Activated CD8-positive, alpha-beta memory T cell treated with anti-CD3 and anti-CD28 coated beads, Interleukin-2, amount 10 ng/mL, durations not matched to agents 7 days and 5 days (primary cell): ENCODE data around the gene KDM2A. TPM values are rescaled to one million over a fixed set of nuclear protein-coding genes. Genes with fewer than 3 reads are reported as not detected.
"Not testable (repeated sequence)": the region's sequence is repeated elsewhere in the genome, so short reads cannot be mapped to it uniquely, and the experiment has no call there.

Source experiments
- ATAC-seq: fragments of 150-1000 bp; cut with Tn5 transposase; one replicate; pipeline ENCODE4 v1.10.0; 2021; ENCODE audit warnings: moderate library complexity
- CTCF ChIA-PET: fragments of 350-600 bp; sonication (Branson Sonifier 250); formaldehyde crosslinking; loops from one replicate; lab custom pipeline; 2021; ENCODE audit warnings: antibody characterized with exemption; lab: Charles Lee
- DNase-seq: peaks from one replicate; pipeline ENCODE4 v3.0.0-alpha.2; 2020
- H3K27ac Mint-ChIP-seq: one replicate; pipeline ENCODE4 v1.8.0; 2021; ENCODE audit warnings: mild to moderate bottlenecking, mixed read lengths
- H3K27me3 Mint-ChIP-seq: one replicate; pipeline ENCODE4 v1.8.0; 2021; ENCODE audit warnings: mixed read lengths
- H3K36me3 Mint-ChIP-seq: one replicate; pipeline ENCODE4 v1.8.0; 2021; ENCODE audit warnings: mild to moderate bottlenecking, mixed read lengths
- H3K4me1 Mint-ChIP-seq: one replicate; pipeline ENCODE4 v1.8.0; 2021; ENCODE audit warnings: mixed read lengths
- H3K4me3 Mint-ChIP-seq: one replicate; pipeline ENCODE4 v1.8.0; 2021; ENCODE audit warnings: mild to moderate bottlenecking, moderate library complexity, mixed read lengths
- H3K9me3 Mint-ChIP-seq: one replicate; pipeline ENCODE4 v1.8.0; 2022; ENCODE audit warnings: low read depth, mixed read lengths
- total RNA-seq, 2 experiments: library from RNA; stranded (reverse); gene quantifications; one replicate each; pipeline ENCODE4 v1.2.3, GENCODE V29; 2021

The KDM2A gene
- total RNA-seq, 2 experiments from 2014 or later, result 93.6 to 116 TPM

DNA sequence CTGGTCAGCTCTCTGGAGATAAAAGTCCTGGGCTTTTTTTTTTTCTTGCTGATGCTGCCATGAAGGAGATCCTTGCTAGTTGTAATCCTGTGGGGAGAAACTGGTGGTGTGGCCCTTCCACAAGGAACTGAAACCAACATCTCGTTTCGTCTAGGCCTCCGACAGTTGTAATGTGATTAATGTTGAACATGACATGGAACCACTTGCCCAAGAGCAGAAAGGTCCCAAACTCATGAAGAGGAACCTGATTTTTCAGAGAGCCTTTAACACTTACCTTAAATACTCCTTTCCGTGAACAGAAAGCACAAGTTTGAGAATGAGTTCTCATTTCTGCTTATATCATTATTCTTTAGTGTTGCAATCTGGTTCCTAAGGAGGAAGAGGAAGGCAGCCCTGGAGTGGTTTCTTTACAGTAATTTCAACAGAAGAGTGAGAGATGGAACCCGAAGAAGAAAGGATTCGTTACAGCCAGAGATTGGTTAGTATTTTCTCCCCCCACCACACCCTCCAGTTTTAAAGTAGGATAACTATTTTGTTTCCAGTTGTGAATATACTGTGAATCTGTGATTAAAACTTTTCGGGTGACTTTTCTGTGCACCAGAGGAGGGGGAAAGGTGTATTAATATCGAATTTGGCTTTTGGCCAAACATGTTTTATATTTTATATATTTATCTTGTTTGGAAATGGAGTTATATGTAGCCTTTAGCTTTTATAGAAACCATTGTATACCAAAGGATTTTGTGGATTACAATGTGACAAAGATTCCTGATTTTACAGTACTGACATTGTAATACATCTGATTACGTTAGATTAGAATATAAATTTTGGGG, 2.0 kb downstream of the KDM2A start:
- Mint-ChIP-seq H3K27me3 (no peaks in the 10 kb centered on the region), H3K4me1 (peaks cover 32% of the 10 kb centered on the region), H3K27ac (peak overlapping the region; percentile 91), H3K36me3 (peaks cover 33% of the 10 kb centered on the region), H3K4me3 (peak overlapping the region; percentile 94), H3K9me3 (no peaks in the 10 kb centered on the region)
- no peak for ATAC-seq
- CTCF ChIA-PET, result interaction anchor here (1.0 to 1.2 kb wide), 2 partner anchors 8 to 141 kb away, joined by 3 read pairs; no protein-coding TSS in a partner anchor
- no peak for DNase-seq

DNA sequence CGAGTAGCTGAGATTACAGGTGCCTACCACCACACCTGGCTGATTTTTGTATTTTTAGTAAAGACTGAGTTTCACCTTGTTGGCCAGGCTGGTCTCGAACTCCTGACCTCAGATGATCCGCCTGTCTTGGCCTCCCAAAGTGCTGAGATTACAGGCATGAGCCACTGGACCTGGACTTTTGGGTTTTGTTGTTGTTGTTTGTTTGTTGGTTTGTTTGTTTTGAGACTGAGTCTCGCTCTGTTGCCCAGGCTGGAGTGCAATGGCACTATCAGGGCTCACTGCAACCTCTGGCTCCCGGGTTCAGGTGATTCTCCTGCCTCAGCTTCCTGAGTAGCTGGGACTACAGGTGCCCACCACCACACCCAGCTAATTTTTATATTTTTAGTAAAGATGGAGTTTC, 4.7 kb downstream of the KDM2A start:
- H3K4me3 Mint-ChIP-seq, CTCF ChIA-PET, H3K9me3 Mint-ChIP-seq, DNase-seq, H3K27ac Mint-ChIP-seq, H3K27me3 Mint-ChIP-seq, ATAC-seq: not testable (repeated sequence)
- H3K36me3 Mint-ChIP-seq, result peaks cover 39% of the 10 kb centered on the region
- H3K4me1 Mint-ChIP-seq, result peaks cover 28% of the 10 kb centered on the region

- H3K9me3 Mint-ChIP-seq, ATAC-seq, DNase-seq, H3K4me3 Mint-ChIP-seq, H3K27ac Mint-ChIP-seq, H3K27me3 Mint-ChIP-seq: not testable (repeated sequence)
- peaks cover 27% of the 10 kb centered on the region for H3K4me1 Mint-ChIP-seq
- CTCF ChIA-PET, result interaction anchor here (0.9 to 1.2 kb wide), 3 partner anchors 34 to 256 kb away, joined by 3 to 10 read pairs (median 3); no protein-coding TSS in a partner anchor
- H3K36me3 Mint-ChIP-seq, result peaks cover 32% of the 10 kb centered on the region
These were observed 7.2 kb downstream of the KDM2A start for GRCh38 chr11:67126243-67126642.

DNA sequence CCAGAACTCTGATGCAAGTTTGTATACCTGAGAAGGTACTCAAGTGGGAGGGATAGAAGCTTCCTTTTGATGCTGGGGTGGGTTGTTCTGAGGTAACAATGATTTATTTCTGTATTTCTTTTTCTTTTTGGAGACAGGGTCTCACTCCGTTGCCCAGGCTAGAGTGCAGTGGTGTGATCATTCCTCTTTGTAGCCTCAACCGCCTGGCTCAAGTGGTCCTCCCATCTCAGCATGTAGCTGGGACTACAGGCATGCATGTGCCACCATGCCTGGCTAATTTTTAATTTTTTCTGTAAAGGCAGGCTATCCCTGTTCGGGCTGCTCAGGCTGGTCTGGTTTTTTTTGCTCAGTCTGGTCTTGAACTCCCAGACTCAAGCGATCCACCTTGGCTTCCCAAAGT, 7.9 kb downstream of the KDM2A start:
- H3K27me3 Mint-ChIP-seq, result no peaks in the 10 kb centered on the region
- ATAC-seq, result no peak
- DNase-seq, result no peak
- peaks cover 21% of the 10 kb centered on the region for H3K4me1 Mint-ChIP-seq
- no peak overlapping the region for H3K27ac Mint-ChIP-seq
- CTCF ChIA-PET, result interaction anchor here (0.9 to 1.2 kb wide), 3 partner anchors 33 to 255 kb away, joined by 3 to 10 read pairs (median 3); no protein-coding TSS in a partner anchor
- no peak overlapping the region for H3K4me3 Mint-ChIP-seq
- H3K9me3 Mint-ChIP-seq, result no peaks in the 10 kb centered on the region
- H3K36me3 Mint-ChIP-seq, result peaks cover 33% of the 10 kb centered on the region

DNA sequence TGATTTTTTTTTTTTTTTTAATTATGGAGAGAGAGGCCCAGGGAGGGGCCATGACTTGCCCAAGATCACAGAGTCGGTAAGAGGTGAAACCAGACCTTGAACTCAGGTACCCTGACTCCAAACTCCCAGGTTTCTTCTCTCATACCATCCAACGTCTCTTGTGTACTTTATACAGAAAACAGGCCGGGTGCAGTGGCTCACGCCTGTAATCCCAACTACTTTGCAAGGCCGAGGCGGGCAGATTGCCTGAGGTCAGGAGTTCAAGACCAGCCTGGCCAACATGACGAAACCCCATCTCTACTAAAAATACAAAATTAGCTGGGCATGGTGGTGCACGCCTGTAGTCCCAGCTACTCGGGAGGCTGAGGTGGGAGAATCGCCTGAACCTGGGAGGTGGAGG, 11.8 kb downstream of the KDM2A start:
- H3K9me3 Mint-ChIP-seq, DNase-seq, H3K27me3 Mint-ChIP-seq, H3K27ac Mint-ChIP-seq, H3K4me3 Mint-ChIP-seq, H3K4me1 Mint-ChIP-seq, ATAC-seq: not testable (repeated sequence)
- peaks cover 45% of the 10 kb centered on the region for H3K36me3 Mint-ChIP-seq
- CTCF ChIA-PET, result interaction anchor here (0.7 kb wide), 1 partner anchor 22 kb away, joined by 3 read pairs; no protein-coding TSS in a partner anchor

GRCh38 chr11:67136156-67136555, 17.1 kb downstream of the KDM2A start:
- Mint-ChIP-seq H3K27me3 (no peaks in the 10 kb centered on the region), H3K9me3 (no peaks in the 10 kb centered on the region), H3K27ac (no peak overlapping the region), H3K4me3 (no peak overlapping the region), H3K36me3 (peaks cover 62% of the 10 kb centered on the region), H3K4me1 (no peaks in the 10 kb centered on the region)
- DNase-seq (no peak), ATAC-seq (no peak)
- CTCF ChIA-PET, result no interaction called here

- DNase-seq (no peak), ATAC-seq (no peak)
- no peaks in the 10 kb centered on the region for H3K4me1 Mint-ChIP-seq
- CTCF ChIA-PET, result no interaction called here
- H3K27ac Mint-ChIP-seq, result peak overlapping the region; percentile 47
- no peaks in the 10 kb centered on the region for H3K27me3 Mint-ChIP-seq
- H3K36me3 Mint-ChIP-seq, result peaks cover 54% of the 10 kb centered on the region
- no peaks in the 10 kb centered on the region for H3K9me3 Mint-ChIP-seq
- no peak overlapping the region for H3K4me3 Mint-ChIP-seq
These were observed 19.9 kb downstream of the KDM2A start for GRCh38 chr11:67138922-67139321.

DNA sequence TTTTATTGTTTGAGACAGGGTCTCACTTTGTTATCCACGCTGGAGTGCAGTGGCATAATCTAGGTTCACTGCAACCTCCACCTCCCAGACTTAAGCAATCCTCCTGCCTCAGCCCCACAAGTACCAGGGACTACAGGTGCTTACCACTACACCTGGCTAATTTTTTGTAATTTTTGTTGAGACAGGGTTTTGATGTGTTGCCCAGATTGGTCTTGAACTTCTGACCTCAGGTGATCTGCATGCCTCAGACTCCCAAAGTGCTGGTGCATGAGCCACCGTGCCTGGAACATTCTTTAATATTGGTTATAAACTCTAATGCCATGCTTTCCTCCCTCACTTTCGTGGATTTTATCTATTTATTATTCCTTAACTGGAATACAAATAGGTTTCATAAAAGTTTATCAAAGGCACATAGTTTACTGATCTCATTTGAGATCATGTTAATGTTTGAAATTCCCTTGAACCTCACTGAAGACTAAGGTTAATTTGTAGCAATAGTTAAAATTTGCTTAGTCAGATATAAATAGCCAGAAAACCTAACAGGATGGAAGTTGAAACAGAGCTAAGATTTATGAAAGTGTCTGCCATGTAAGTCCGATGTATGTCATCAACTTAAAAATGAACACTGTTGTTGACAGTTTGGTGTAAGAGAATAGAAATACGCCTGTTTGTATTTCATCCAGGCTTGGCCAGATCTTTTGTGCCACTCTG, 27.6 kb downstream of the KDM2A start:
- no peaks in the 10 kb centered on the region for H3K27me3 Mint-ChIP-seq
- H3K9me3 Mint-ChIP-seq, result no peaks in the 10 kb centered on the region
- CTCF ChIA-PET, result no interaction called here
- no peak overlapping the region for H3K4me3 Mint-ChIP-seq
- no peak overlapping the region for H3K27ac Mint-ChIP-seq
- DNase-seq, result no peak
- ATAC-seq, result no peak
- peaks cover 2% of the 10 kb centered on the region for H3K4me1 Mint-ChIP-seq
- H3K36me3 Mint-ChIP-seq, result peaks cover 26% of the 10 kb centered on the region

- no peaks in the 10 kb centered on the region for H3K4me1 Mint-ChIP-seq
- no peaks in the 10 kb centered on the region for H3K27me3 Mint-ChIP-seq
- ATAC-seq (no peak), DNase-seq (no peak)
- CTCF ChIA-PET, result interaction anchor here (0.7 kb wide), 1 partner anchor 18 kb away, joined by 3 read pairs; no protein-coding TSS in a partner anchor
- peaks cover 20% of the 10 kb centered on the region for H3K36me3 Mint-ChIP-seq
- H3K27ac Mint-ChIP-seq, result no peak overlapping the region
- no peak overlapping the region for H3K4me3 Mint-ChIP-seq
- H3K9me3 Mint-ChIP-seq, result no peaks in the 10 kb centered on the region
These were observed 34.9 kb downstream of the KDM2A start for GRCh38 chr11:67153971-67154370.

DNA sequence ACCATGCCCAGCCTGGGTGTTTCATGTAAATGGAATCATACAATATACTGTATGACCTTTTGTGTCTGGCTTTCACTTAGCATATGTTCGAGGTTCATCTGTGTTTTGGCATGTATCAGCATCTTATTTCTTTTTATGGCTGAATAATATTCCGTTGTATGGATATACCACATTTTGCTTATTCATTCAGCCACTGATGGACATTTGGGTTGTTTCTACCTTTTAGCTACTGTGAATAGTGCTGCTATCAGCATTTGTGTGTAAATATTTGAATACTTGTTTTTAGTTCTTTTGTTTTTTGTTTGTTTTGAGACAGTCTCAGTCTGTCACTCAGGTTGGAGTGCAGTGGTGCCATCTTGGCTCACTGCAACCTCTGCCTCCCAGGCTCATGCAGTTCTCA, 35.7 kb downstream of the KDM2A start:
- CTCF ChIA-PET, result interaction anchor here (1.0 kb wide), 1 partner anchor 13 kb away, joined by 4 read pairs; no protein-coding TSS in a partner anchor
- no peak for DNase-seq
- ATAC-seq, result no peak
- no peaks in the 10 kb centered on the region for H3K27me3 Mint-ChIP-seq
- peaks cover 19% of the 10 kb centered on the region for H3K36me3 Mint-ChIP-seq
- H3K27ac Mint-ChIP-seq, result no peak overlapping the region
- no peak overlapping the region for H3K4me3 Mint-ChIP-seq
- H3K9me3 Mint-ChIP-seq, result no peaks in the 10 kb centered on the region
- H3K4me1 Mint-ChIP-seq, result no peaks in the 10 kb centered on the region

GRCh38 chr11:67157691-67158090, 38.6 kb downstream of the KDM2A start:
- H3K27ac Mint-ChIP-seq, result no peak overlapping the region
- peaks cover 7% of the 10 kb centered on the region for H3K36me3 Mint-ChIP-seq
- H3K4me1 Mint-ChIP-seq, result peaks cover 14% of the 10 kb centered on the region
- CTCF ChIA-PET, result no interaction called here
- ATAC-seq (no peak), DNase-seq (no peak)
- no peaks in the 10 kb centered on the region for H3K9me3 Mint-ChIP-seq
- H3K27me3 Mint-ChIP-seq, result no peaks in the 10 kb centered on the region
- H3K4me3 Mint-ChIP-seq, result no peak overlapping the region

- Mint-ChIP-seq H3K27ac (no peak overlapping the region), H3K36me3 (peaks cover 9% of the 10 kb centered on the region), H3K4me3 (no peak overlapping the region), H3K9me3 (no peaks in the 10 kb centered on the region), H3K4me1 (peaks cover 18% of the 10 kb centered on the region), H3K27me3 (no peaks in the 10 kb centered on the region)
- CTCF ChIA-PET, result no interaction called here
- DNase-seq (no peak), ATAC-seq (no peak)
These were observed 39.2 kb downstream of the KDM2A start for GRCh38 chr11:67158221-67158620.

- CTCF ChIA-PET, result interaction anchor here (0.6 kb wide), 1 partner anchor 34 kb away, joined by 3 read pairs; no protein-coding TSS in a partner anchor
- peaks cover 11% of the 10 kb centered on the region for H3K36me3 Mint-ChIP-seq
- no peaks in the 10 kb centered on the region for H3K9me3 Mint-ChIP-seq
- H3K27me3 Mint-ChIP-seq, result no peaks in the 10 kb centered on the region
- no peak overlapping the region for H3K4me3 Mint-ChIP-seq
- H3K27ac Mint-ChIP-seq, result no peak overlapping the region
- no peak for ATAC-seq
- H3K4me1 Mint-ChIP-seq, result peaks cover 22% of the 10 kb centered on the region
- DNase-seq, result no peak
These were observed 41.0 kb downstream of the KDM2A start for GRCh38 chr11:67160045-67160444.
